HepG2 (cell line): ENCODE measurements around the gene PPOX. TPM values are rescaled to one million over a fixed set of nuclear protein-coding genes. Genes with fewer than 3 reads are reported as not detected.

ENCODE experiments used
- IKZF1 ChIP-seq: fragments of 450-650 bp; IDR thresholded peaks from 2 replicates; pipeline ENCODE4 v1.7.1; 2016
- KLF9 ChIP-seq: IDR thresholded peaks from 2 replicates; pipeline ENCODE4 v1.6.1; 2016; ENCODE audit warnings: low read depth
- MBD4 ChIP-seq: IDR thresholded peaks from 2 replicates; pipeline ENCODE4 v1.6.1; 2012; ENCODE audit warnings: low read length, inconsistent platforms, borderline replicate concordance
- MXI1 ChIP-seq: IDR thresholded peaks from 3 replicates; pipeline ENCODE4 v1.6.1; 2012; ENCODE audit warnings: low read depth, low read length, inconsistent platforms, borderline replicate concordance
- PCBP1 ChIP-seq: fragments of 200-400 bp; formaldehyde crosslinking; IDR thresholded peaks from 2 replicates; pipeline ENCODE4 v1.6.1; 2017; ENCODE audit warnings: mild to moderate bottlenecking, low read depth, low read length, borderline replicate concordance
- SAP130 ChIP-seq: IDR thresholded peaks from 2 replicates; pipeline ENCODE4 v1.6.1; 2016; ENCODE audit warnings: low read depth
- U2AF1 ChIP-seq: fragments of 200-400 bp; formaldehyde crosslinking; optimal IDR thresholded peaks from 2 replicates; pipeline ENCODE3; 2017; ENCODE audit warnings: mild to moderate bottlenecking, low read depth, low read length
- ZBTB3 ChIP-seq: sonication (generic); formaldehyde crosslinking; IDR thresholded peaks from 2 replicates; pipeline ENCODE4 v1.4.0; 2020; ENCODE audit warnings: low read depth, mild to moderate bottlenecking, moderate library complexity, missing genetic modification reagents, borderline replicate concordance
- ZBTB7A ChIP-seq: sonication (generic); formaldehyde crosslinking; IDR thresholded peaks from 2 replicates; pipeline ENCODE4 v1.8.0; 2022; ENCODE audit warnings: mild to moderate bottlenecking, missing genetic modification reagents
- ZFP1 ChIP-seq: IDR thresholded peaks from 2 replicates; pipeline ENCODE4 v1.6.1; 2016
- ZNF251 ChIP-seq: sonication (generic); formaldehyde crosslinking; IDR thresholded peaks from 2 replicates; pipeline ENCODE4 v1.9.0; 2021; ENCODE audit warnings: mild to moderate bottlenecking, missing genetic modification reagents
- ZNF839 ChIP-seq: sonication (generic); formaldehyde crosslinking; IDR thresholded peaks from 2 replicates; pipeline ENCODE4 v1.4.0; 2020; ENCODE audit warnings: missing genetic modification reagents, mild to moderate bottlenecking, borderline replicate concordance
- ZSCAN9 ChIP-seq: IDR thresholded peaks from 2 replicates; pipeline ENCODE4 v1.6.1; 2016; ENCODE audit warnings: borderline replicate concordance
- polyA plus RNA-seq, 8 experiments: library from polyadenylated mRNA; depleted of rRNA in 3 of 8; stranded (reverse) in 7 of 8; unstranded in 1 of 8; fragments of >200 nt; fragmentation: Illumina TruSeq in 4 of 8; extraction: Trizol in 4 of 8; gene quantifications; 2 replicates each; pipeline versions ENCODE4 v1.2.1 to v1.2.3, GENCODE V29; 2011 to 2016; ENCODE audit warnings: low read depth in 4 of 8, missing spikeins in 1 of 8, mixed read lengths in 1 of 8; ENCODE audit not compliant: insufficient read depth in 1 of 8
- total RNA-seq, 5 experiments: library from RNA; depleted of rRNA; stranded (reverse); fragments of >200 nt; fragmentation: Illumina TruSeq; extraction: Trizol; gene quantifications; 2 replicates each; pipeline ENCODE4 v1.2.3, GENCODE V29; 2016; ENCODE audit warnings: low read depth in 1 of 5
- TF ChIP-seq, protein P1 (sequence below): sonication (generic); formaldehyde crosslinking; IDR thresholded peaks from 2 replicates; pipeline ENCODE4 v1.4.0; 2020; ENCODE audit warnings: missing genetic modification reagents, borderline replicate concordance
- TF ChIP-seq, protein P2 (sequence below): sonication (generic); formaldehyde crosslinking; IDR thresholded peaks from 2 replicates; pipeline ENCODE4 v1.5.0; 2020; ENCODE audit warnings: missing genetic modification reagents
- TF ChIP-seq, protein P3 (sequence below): sonication (generic); formaldehyde crosslinking; IDR thresholded peaks from 2 replicates; pipeline ENCODE4 v1.5.1; 2020; ENCODE audit warnings: mild to moderate bottlenecking, missing genetic modification reagents, moderate library complexity
- TF ChIP-seq, protein P4 (sequence below): sonication (generic); formaldehyde crosslinking; IDR thresholded peaks from 2 replicates; pipeline ENCODE4 v1.4.0; 2020; ENCODE audit warnings: missing genetic modification reagents, borderline replicate concordance

The PPOX gene
- total and polyA plus RNA-seq, 2 of the 13 experiments (the other 11 are each of a cell fraction or from before 2014, with no cell fraction given): 15.5 to 27.7 TPM

DNA sequence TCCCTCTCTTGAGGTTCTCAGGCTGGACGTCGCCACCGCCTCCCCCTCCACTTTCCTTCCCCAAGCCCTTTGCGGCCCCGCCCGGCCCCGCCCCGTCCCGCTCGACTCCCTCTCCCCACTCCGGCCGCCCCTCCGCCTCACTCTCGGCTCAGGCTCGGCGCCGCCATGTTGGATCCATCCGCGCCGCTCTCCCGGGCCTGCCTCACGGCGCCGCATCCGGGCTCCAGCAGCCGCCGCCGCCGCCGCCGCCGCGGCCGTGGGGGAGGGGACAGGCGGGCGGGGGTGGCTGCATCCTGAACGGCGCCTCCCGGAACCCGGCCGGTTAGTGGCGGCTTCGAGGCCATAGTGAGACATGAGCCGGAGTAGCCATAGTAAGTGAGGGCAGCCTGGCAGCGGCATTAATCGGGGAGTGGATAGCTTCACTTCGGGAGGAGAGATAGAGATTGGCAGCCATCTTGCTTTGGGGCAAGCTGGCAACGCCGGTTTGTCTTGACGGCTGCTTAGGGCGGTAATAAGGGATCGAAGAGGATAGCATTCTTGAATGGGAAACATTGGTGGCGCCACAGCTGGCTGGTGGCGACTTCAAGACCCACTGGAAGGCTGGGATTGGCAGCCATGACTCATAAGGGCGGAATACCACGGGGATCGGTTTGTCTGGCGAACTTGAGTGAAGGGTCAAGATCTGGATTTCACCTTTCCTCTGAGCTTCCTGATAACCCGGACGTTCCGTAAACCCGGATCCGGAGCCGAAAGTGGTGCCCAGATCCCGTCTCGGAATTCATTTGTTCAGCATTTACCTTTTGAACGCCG lies 33.6 kb upstream of the PPOX start, which contains the start of gene DEDD (continued):
- TF ChIP-seq, protein P1, sequence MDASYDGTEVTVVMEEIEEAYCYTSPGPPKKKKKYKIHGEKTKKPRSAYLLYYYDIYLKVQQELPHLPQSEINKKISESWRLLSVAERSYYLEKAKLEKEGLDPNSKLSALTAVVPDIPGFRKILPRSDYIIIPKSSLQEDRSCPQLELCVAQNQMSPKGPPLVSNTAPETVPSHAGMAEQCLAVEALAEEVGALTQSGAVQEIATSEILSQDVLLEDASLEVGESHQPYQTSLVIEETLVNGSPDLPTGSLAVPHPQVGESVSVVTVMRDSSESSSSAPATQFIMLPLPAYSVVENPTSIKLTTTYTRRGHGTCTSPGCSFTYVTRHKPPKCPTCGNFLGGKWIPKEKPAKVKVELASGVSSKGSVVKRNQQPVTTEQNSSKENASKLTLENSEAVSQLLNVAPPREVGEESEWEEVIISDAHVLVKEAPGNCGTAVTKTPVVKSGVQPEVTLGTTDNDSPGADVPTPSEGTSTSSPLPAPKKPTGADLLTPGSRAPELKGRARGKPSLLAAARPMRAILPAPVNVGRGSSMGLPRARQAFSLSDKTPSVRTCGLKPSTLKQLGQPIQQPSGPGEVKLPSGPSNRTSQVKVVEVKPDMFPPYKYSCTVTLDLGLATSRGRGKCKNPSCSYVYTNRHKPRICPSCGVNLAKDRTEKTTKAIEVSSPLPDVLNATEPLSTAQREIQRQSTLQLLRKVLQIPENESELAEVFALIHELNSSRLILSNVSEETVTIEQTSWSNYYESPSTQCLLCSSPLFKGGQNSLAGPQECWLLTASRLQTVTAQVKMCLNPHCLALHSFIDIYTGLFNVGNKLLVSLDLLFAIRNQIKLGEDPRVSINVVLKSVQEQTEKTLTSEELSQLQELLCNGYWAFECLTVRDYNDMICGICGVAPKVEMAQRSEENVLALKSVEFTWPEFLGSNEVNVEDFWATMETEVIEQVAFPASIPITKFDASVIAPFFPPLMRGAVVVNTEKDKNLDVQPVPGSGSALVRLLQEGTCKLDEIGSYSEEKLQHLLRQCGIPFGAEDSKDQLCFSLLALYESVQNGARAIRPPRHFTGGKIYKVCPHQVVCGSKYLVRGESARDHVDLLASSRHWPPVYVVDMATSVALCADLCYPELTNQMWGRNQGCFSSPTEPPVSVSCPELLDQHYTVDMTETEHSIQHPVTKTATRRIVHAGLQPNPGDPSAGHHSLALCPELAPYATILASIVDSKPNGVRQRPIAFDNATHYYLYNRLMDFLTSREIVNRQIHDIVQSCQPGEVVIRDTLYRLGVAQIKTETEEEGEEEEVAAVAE (CRISPR knock-in tag): 0 out of 2 replicates have a peak, but pooled peaks have one; percentile 21
- TF ChIP-seq PCBP1 (no peak), ZBTB7A (CRISPR knock-in tag) (no peak), ZFP1 (0 out of 2 replicates have a peak, but pooled peaks have one; percentile 44), ZBTB3 (CRISPR knock-in tag) (no peak), MXI1 (peak; percentile 34; the same call in 1 of the 3 replicates), U2AF1 (no peak), MBD4 (no peak), IKZF1 (no peak), KLF9 (no peak), ZNF839 (CRISPR knock-in tag) (peak; percentile 60; the same call in 1 of the 2 replicates), SAP130 (peak; percentile 75), ZNF251 (no peak), ZSCAN9 (CRISPR knock-in tag) (no peak)
- TF ChIP-seq, protein P2, sequence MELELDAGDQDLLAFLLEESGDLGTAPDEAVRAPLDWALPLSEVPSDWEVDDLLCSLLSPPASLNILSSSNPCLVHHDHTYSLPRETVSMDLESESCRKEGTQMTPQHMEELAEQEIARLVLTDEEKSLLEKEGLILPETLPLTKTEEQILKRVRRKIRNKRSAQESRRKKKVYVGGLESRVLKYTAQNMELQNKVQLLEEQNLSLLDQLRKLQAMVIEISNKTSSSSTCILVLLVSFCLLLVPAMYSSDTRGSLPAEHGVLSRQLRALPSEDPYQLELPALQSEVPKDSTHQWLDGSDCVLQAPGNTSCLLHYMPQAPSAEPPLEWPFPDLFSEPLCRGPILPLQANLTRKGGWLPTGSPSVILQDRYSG (CRISPR knock-in tag): no peak
- TF ChIP-seq, protein P3, sequence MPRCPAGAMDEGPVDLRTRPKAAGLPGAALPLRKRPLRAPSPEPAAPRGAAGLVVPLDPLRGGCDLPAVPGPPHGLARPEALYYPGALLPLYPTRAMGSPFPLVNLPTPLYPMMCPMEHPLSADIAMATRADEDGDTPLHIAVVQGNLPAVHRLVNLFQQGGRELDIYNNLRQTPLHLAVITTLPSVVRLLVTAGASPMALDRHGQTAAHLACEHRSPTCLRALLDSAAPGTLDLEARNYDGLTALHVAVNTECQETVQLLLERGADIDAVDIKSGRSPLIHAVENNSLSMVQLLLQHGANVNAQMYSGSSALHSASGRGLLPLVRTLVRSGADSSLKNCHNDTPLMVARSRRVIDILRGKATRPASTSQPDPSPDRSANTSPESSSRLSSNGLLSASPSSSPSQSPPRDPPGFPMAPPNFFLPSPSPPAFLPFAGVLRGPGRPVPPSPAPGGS (CRISPR knock-in tag): 0 out of 2 replicates have a peak, but pooled peaks have one; percentile 37
- TF ChIP-seq, protein P4, sequence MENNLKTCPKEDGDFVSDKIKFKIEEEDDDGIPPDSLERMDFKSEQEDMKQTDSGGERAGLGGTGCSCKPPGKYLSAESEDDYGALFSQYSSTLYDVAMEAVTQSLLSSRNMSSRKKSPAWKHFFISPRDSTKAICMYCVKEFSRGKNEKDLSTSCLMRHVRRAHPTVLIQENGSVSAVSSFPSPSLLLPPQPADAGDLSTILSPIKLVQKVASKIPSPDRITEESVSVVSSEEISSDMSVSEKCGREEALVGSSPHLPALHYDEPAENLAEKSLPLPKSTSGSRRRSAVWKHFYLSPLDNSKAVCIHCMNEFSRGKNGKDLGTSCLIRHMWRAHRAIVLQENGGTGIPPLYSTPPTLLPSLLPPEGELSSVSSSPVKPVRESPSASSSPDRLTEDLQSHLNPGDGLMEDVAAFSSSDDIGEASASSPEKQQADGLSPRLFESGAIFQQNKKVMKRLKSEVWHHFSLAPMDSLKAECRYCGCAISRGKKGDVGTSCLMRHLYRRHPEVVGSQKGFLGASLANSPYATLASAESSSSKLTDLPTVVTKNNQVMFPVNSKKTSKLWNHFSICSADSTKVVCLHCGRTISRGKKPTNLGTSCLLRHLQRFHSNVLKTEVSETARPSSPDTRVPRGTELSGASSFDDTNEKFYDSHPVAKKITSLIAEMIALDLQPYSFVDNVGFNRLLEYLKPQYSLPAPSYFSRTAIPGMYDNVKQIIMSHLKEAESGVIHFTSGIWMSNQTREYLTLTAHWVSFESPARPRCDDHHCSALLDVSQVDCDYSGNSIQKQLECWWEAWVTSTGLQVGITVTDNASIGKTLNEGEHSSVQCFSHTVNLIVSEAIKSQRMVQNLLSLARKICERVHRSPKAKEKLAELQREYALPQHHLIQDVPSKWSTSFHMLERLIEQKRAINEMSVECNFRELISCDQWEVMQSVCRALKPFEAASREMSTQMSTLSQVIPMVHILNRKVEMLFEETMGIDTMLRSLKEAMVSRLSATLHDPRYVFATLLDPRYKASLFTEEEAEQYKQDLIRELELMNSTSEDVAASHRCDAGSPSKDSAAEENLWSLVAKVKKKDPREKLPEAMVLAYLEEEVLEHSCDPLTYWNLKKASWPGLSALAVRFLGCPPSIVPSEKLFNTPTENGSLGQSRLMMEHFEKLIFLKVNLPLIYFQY (CRISPR knock-in tag): no peak
